Trophoblast cell (in vitro differentiated cells and primary cell): Measurements from ENCODE around the gene CNNM4.
A peak's percentile ranks its signal among the peaks of the same experiment; 100 is the strongest.

ENCODE experiments used
- DNase-seq, 2 donors: peaks; one replicate each; pipeline ENCODE4 v3.0.0-alpha.2; 2016
- H2AFZ ChIP-seq: 2 replicates; pipeline ENCODE4 v1.6.1; 2013; ENCODE audit warnings: low read length, moderate library complexity, mild to moderate bottlenecking; ENCODE audit not compliant: insufficient read depth, poor library complexity
- H2AK5ac ChIP-seq: 2 replicates; pipeline ENCODE4 v1.6.1; 2013; ENCODE audit warnings: mild to moderate bottlenecking, low read length
- H2BK120ac ChIP-seq: 2 replicates; pipeline ENCODE4 v1.6.1; 2013; ENCODE audit warnings: low read length, mild to moderate bottlenecking, moderate library complexity; ENCODE audit not compliant: insufficient read depth, poor library complexity
- H2BK12ac ChIP-seq: 2 replicates; pipeline ENCODE4 v1.6.1; 2013; ENCODE audit warnings: mild to moderate bottlenecking, low read length, moderate library complexity
- H2BK5ac ChIP-seq: 2 replicates; pipeline ENCODE4 v1.6.1; 2013; ENCODE audit warnings: low read length, low read depth, moderate library complexity, mild to moderate bottlenecking; ENCODE audit not compliant: poor library complexity
- H3K14ac ChIP-seq: 2 replicates; pipeline ENCODE4 v1.6.1; 2013; ENCODE audit warnings: mild to moderate bottlenecking, low read length
- H3K18ac ChIP-seq: 2 replicates; pipeline ENCODE4 v1.6.1; 2013; ENCODE audit warnings: mild to moderate bottlenecking, low read length
- H3K23ac ChIP-seq: 2 replicates; pipeline ENCODE4 v1.6.1; 2013; ENCODE audit warnings: low read length
- H3K27ac ChIP-seq: 2 replicates; pipeline ENCODE4 v1.5.1; 2013; ENCODE audit warnings: low read depth, mild to moderate bottlenecking, inconsistent platforms, low read length, moderate library complexity
- H3K27me3 ChIP-seq: 2 replicates; pipeline ENCODE4 v1.6.1; 2013; ENCODE audit warnings: inconsistent platforms, mild to moderate bottlenecking, low read length, moderate library complexity; ENCODE audit not compliant: insufficient read depth
- H3K36me3 ChIP-seq, 2 experiments: 1 replicate in 1 of 2; 2 replicates in 1 of 2; pipeline ENCODE4 v1.6.1; 2013; ENCODE audit warnings: low read length in 2 of 2, mild to moderate bottlenecking in 2 of 2, moderate library complexity in 1 of 2; ENCODE audit not compliant: insufficient read depth in 2 of 2, control insufficient read depth in 1 of 2
- H3K4ac ChIP-seq: 2 replicates; pipeline ENCODE4 v1.6.1; 2013; ENCODE audit warnings: low read depth, mild to moderate bottlenecking, low read length, moderate library complexity
- H3K4me1 ChIP-seq, 2 experiments: 1 replicate in 1 of 2; 2 replicates in 1 of 2; pipeline ENCODE4 v1.6.1; 2013; ENCODE audit warnings: low read length in 2 of 2, mild to moderate bottlenecking in 2 of 2, moderate library complexity in 1 of 2; ENCODE audit not compliant: insufficient read depth in 2 of 2, control insufficient read depth in 1 of 2
- H3K4me2 ChIP-seq: 2 replicates; pipeline ENCODE4 v1.6.1; 2013; ENCODE audit warnings: inconsistent platforms, mild to moderate bottlenecking, low read length, moderate library complexity
- H3K4me3 ChIP-seq: 2 replicates; pipeline ENCODE4 v1.5.1; 2013; ENCODE audit warnings: mild to moderate bottlenecking, low read depth, low read length, inconsistent platforms
- H3K79me1 ChIP-seq: one replicate; pipeline ENCODE4 v1.6.1; 2013; ENCODE audit warnings: low read length
- H3K79me2 ChIP-seq: 2 replicates; pipeline ENCODE4 v1.6.1; 2013; ENCODE audit warnings: low read length, mild to moderate bottlenecking; ENCODE audit not compliant: control insufficient read depth, insufficient read depth, poor library complexity
- H3K9ac ChIP-seq: 2 replicates; pipeline ENCODE4 v1.6.1; 2013; ENCODE audit warnings: mild to moderate bottlenecking, low read length
- H3K9me3 ChIP-seq: 2 replicates; pipeline ENCODE4 v1.6.1; 2013; ENCODE audit warnings: low read depth, mild to moderate bottlenecking, control low read depth, inconsistent platforms, low read length; ENCODE audit not compliant: insufficient read depth
- H4K12ac ChIP-seq: 2 replicates; pipeline ENCODE4 v1.6.1; 2013; ENCODE audit warnings: low read depth, mild to moderate bottlenecking, low read length, moderate library complexity
- H4K8ac ChIP-seq: 2 replicates; pipeline ENCODE4 v1.6.1; 2013; ENCODE audit warnings: low read depth, mild to moderate bottlenecking, low read length, moderate library complexity
- H4K91ac ChIP-seq: one replicate; pipeline ENCODE4 v1.6.1; 2013; ENCODE audit warnings: low read depth, mild to moderate bottlenecking, low read length, moderate library complexity
- WGBS: extraction: QIAGEN DNeasy Blood & Tissue Kit; methylation state at CpG from one replicate; pipeline ENCODE4 v1.1.7; 2013; ENCODE audit warnings: missing lambda C conversion rate; ENCODE audit not compliant: insufficient read length, insufficient coverage; ENCODE audit errors: extremely low coverage; 5-methylcytosine and 5-hydroxymethylcytosine counted together

CNNM4 gene

GRCh38 chr2:96839875-96840850 lies 79.5 kb downstream of the CNNM4 start:
- DNase-seq, result no peak
- no peak overlapping the region for H3K4me2 ChIP-seq
- H3K27me3 ChIP-seq, result no peaks in the 10 kb centered on the region
- no peak overlapping the region for H2BK5ac ChIP-seq
- H2AFZ ChIP-seq, result no peak overlapping the region
- no peak overlapping the region for H3K9ac ChIP-seq
- H3K14ac ChIP-seq, result no peak overlapping the region
- H2AK5ac ChIP-seq, result no peak overlapping the region
- no peak overlapping the region for H2BK12ac ChIP-seq
- peaks cover 4% of the 10 kb centered on the region for H3K79me1 ChIP-seq
- H3K23ac ChIP-seq, result no peak overlapping the region
- WGBS, result no CpG with 5 or more reads among the region's 37 CpGs
- no peak overlapping the region for H3K18ac ChIP-seq
- H3K27ac ChIP-seq, result no peak overlapping the region
- no peak overlapping the region for H4K8ac ChIP-seq
- peaks cover 12 to 15% of the 10 kb centered on the region in 2 experiments for H3K4me1 ChIP-seq
- no peaks in the 10 kb centered on the region for H3K9me3 ChIP-seq
- H4K12ac ChIP-seq, result no peak overlapping the region
- H4K91ac ChIP-seq, result no peak overlapping the region
- peaks cover 2 to 13% of the 10 kb centered on the region in 2 experiments for H3K36me3 ChIP-seq
- H2BK120ac ChIP-seq, result no peak overlapping the region
- no peak overlapping the region for H3K4me3 ChIP-seq
- H3K79me2 ChIP-seq, result no peaks in the 10 kb centered on the region
- H3K4ac ChIP-seq, result no peak overlapping the region

- Histone ChIP-seq H3K4me2 (no peak overlapping the region), H3K27me3 (no peaks in the 10 kb centered on the region), H4K8ac (no peak overlapping the region), H4K91ac (no peak overlapping the region), H3K4me3 (no peak overlapping the region), H3K36me3 (peaks cover 2 to 15% of the 10 kb centered on the region in 2 experiments), H3K18ac (no peak overlapping the region), H2BK5ac (no peak overlapping the region), H3K79me1 (peaks cover 4% of the 10 kb centered on the region), H4K12ac (no peak overlapping the region), H3K9ac (no peak overlapping the region), H3K27ac (no peak overlapping the region), H2AK5ac (no peak overlapping the region), H3K14ac (no peak overlapping the region), H3K79me2 (no peaks in the 10 kb centered on the region), H3K9me3 (no peaks in the 10 kb centered on the region), H2BK12ac (no peak overlapping the region), H2BK120ac (no peak overlapping the region), H3K4ac (no peak overlapping the region), H2AFZ (no peak overlapping the region), H3K4me1 (peaks cover 12 to 15% of the 10 kb centered on the region in 2 experiments), H3K23ac (no peak overlapping the region)
- WGBS, result no CpG with 5 or more reads among the region's 16 CpGs
- no peak for DNase-seq
Measured at GRCh38 chr2:96841701-96842495, 81.2 kb downstream of the CNNM4 start.

GRCh38 chr2:96842600-96842999 lies 81.9 kb downstream of the CNNM4 start:
- Histone ChIP-seq H3K79me1 (peaks cover 3% of the 10 kb centered on the region), H2BK120ac (no peak overlapping the region), H4K12ac (no peak overlapping the region), H3K27ac (no peak overlapping the region), H3K36me3 (peaks cover 2 to 15% of the 10 kb centered on the region in 2 experiments), H3K18ac (no peak overlapping the region), H2AFZ (no peak overlapping the region), H3K23ac (no peak overlapping the region), H3K9ac (no peak overlapping the region), H2AK5ac (no peak overlapping the region), H3K4me3 (no peak overlapping the region), H3K27me3 (no peaks in the 10 kb centered on the region), H3K9me3 (no peaks in the 10 kb centered on the region), H2BK5ac (no peak overlapping the region), H3K79me2 (no peaks in the 10 kb centered on the region), H4K8ac (no peak overlapping the region), H3K4me1 (peaks cover 10 to 13% of the 10 kb centered on the region in 2 experiments), H4K91ac (no peak overlapping the region), H3K4me2 (no peak overlapping the region), H3K4ac (no peak overlapping the region), H3K14ac (no peak overlapping the region), H2BK12ac (no peak overlapping the region)
- DNase-seq, result peak; percentile 37 to 46
- WGBS, result no CpG with 5 or more reads among the region's 7 CpGs

- no peak within 1 kb of the TSS for H3K4me2 ChIP-seq
- H2BK12ac ChIP-seq, result no peak within 1 kb of the TSS
- H4K12ac ChIP-seq, result no peak within 1 kb of the TSS
- no peak within 1 kb of the TSS for H2AK5ac ChIP-seq
- no peak within 1 kb of the TSS for H3K18ac ChIP-seq
- no peaks in the 10 kb centered on the region for H3K9me3 ChIP-seq
- no peak within 1 kb of the TSS for H2AFZ ChIP-seq
- peaks cover 4 to 9% of the 10 kb centered on the region in 2 experiments for H3K4me1 ChIP-seq
- DNase-seq, result no peak
- no peaks in the 10 kb centered on the region for H3K27me3 ChIP-seq
- no peak within 1 kb of the TSS for H3K4ac ChIP-seq
- H4K91ac ChIP-seq, result no peak within 1 kb of the TSS
- H3K79me2 ChIP-seq, result no peaks in the 10 kb centered on the region
- no peak within 1 kb of the TSS for H2BK120ac ChIP-seq
- peaks cover 2 to 15% of the 10 kb centered on the region in 2 experiments for H3K36me3 ChIP-seq
- no peaks in the 10 kb centered on the region for H3K79me1 ChIP-seq
- no peak within 1 kb of the TSS for H3K23ac ChIP-seq
- no peak within 1 kb of the TSS for H4K8ac ChIP-seq
- no peak within 1 kb of the TSS for H3K14ac ChIP-seq
- no peak within 1 kb of the TSS for H3K27ac ChIP-seq
- WGBS, result no CpG with 5 or more reads among the region's 14 CpGs
- H2BK5ac ChIP-seq, result no peak within 1 kb of the TSS
- no peak within 1 kb of the TSS for H3K4me3 ChIP-seq
- no peak within 1 kb of the TSS for H3K9ac ChIP-seq
Measured at GRCh38 chr2:96843538-96844268, 83.0 kb downstream of the CNNM4 start, which contains the start of gene ANKRD23. ANKRD23 (minus strand) TSS chr2:96844021; CDS start chr2:96843992, 29 bp downstream.
